Uterus (tissue), 2 donors: ENCODE data around the gene SCN1B.

Experiments
- POLR2A ChIP-seq, 2 donors: fragments of 450-650 bp; IDR thresholded peaks; one replicate each; pipeline ENCODE4 v1.6.1; 2016; ENCODE audit warnings: antibody characterized with exemption in 2 of 2, mild to moderate bottlenecking in 1 of 2, moderate library complexity in 1 of 2
- TF ChIP-seq, protein P1 (sequence below), 4 experiments: fragments of 200-600 bp in 2 of 4; fragments of 450-650 bp in 2 of 4; sonication (generic) in 2 of 4; IDR thresholded peaks; one replicate each; pipeline ENCODE4 v1.5.1; 2016 to 2019; ENCODE audit warnings: antibody characterized with exemption in 4 of 4, mild to moderate bottlenecking in 2 of 4, moderate library complexity in 1 of 4

DNA sequence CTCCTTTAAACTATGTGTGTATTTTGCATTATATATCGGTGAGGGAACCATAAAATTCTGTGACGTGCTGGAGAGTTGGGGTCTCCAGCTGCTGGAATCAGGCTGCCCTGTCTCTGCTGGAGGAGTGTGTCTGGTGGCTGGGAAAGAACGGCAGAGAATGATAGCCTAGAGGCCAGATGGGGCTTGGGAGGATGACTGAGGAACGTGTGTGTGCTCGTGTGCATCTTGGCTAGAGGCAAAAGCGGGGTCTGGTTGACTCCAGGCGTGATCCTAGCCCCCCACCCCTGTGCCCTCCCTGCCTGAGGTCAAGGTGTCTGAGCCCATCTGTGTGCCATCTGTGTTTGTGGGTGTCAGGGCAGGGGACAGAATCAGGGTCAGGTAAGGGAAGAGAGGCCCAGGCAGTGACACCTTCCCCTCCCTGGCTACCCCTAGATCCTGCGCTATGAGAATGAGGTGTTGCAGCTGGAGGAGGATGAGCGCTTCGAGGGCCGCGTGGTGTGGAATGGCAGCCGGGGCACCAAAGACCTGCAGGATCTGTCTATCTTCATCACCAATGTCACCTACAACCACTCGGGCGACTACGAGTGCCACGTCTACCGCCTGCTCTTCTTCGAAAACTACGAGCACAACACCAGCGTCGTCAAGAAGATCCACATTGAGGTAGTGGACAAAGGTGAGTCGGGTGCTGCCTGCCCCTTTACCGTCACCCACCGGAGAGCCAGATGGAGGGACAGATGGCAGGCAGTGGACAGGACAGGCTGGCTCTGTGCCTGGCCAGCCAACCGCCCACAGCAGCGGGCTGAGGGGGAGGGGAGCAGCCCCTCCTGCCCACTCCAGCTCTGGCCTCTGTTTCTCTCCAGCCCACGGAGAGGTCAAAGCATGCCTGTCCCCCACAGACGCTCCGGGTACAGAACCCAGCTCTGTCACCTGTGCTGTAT, 3.1 kb downstream of the SCN1B start:
- no peak for TF ChIP-seq POLR2A (IDR thresholded peaks at IDR 0.05)
- TF ChIP-seq, protein P1, sequence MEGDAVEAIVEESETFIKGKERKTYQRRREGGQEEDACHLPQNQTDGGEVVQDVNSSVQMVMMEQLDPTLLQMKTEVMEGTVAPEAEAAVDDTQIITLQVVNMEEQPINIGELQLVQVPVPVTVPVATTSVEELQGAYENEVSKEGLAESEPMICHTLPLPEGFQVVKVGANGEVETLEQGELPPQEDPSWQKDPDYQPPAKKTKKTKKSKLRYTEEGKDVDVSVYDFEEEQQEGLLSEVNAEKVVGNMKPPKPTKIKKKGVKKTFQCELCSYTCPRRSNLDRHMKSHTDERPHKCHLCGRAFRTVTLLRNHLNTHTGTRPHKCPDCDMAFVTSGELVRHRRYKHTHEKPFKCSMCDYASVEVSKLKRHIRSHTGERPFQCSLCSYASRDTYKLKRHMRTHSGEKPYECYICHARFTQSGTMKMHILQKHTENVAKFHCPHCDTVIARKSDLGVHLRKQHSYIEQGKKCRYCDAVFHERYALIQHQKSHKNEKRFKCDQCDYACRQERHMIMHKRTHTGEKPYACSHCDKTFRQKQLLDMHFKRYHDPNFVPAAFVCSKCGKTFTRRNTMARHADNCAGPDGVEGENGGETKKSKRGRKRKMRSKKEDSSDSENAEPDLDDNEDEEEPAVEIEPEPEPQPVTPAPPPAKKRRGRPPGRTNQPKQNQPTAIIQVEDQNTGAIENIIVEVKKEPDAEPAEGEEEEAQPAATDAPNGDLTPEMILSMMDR (IDR thresholded peaks at IDR 0.05): no peak
